Measurements from ENCODE around the gene KRT36. TPM values are rescaled to one million over a fixed set of nuclear protein-coding genes. Genes with fewer than 3 reads are reported as not detected.

KRT36 gene
- polyA plus RNA-seq, 1 donor (not counting 4 experiments of a cell fraction or from before 2014, with no cell fraction given), result not detected

DNA sequence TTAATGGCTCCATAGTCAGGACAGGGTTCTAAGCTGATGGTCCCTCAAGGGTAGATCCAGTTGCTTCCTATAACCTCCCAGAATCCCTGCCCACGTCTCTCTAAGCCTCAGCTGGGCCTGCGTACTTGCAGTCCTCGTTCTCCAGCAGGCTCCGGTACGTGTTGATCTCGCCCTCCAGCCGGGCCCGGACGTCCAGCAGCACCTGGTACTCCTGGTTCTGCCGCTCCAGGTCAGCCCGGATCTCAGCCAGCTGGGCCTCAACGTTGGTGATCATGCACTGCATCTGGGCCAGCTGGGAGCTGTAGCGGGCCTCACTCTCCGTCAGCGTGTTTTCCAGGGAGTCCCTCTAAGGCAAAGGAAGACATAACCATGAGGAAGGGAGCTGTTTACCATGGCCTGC is 27.0 kb downstream of the KRT36 start:
- peaks cover 16% of the 10 kb centered on the region for H3K4me1 ChIP-seq (ENCODE audit: control insufficient read depth, extremely low read depth, insufficient read depth, low read length)
- no peak overlapping the region for H3K27ac ChIP-seq (ENCODE audit: control insufficient read depth, insufficient read depth, low read length)
- no peak for DNase-seq (ENCODE audit: low read depth, low spot score)
- H3K4me3 ChIP-seq (ENCODE audit: control insufficient read depth in 2 of 3, extremely low read depth in 1 of 3, insufficient read depth in 2 of 3, low read depth in 1 of 3, low read length in 3 of 3), result no peak overlapping the region
- FAIRE-seq, result no peak
- no peaks in the 10 kb centered on the region for H3K9me1 ChIP-seq (ENCODE audit: control insufficient read depth, extremely low read depth, insufficient read depth, low read length)
- no peak for TF ChIP-seq EZH2 (IDR thresholded peaks at IDR 0.05; ENCODE audit: low read length)
- TF ChIP-seq, protein P1, sequence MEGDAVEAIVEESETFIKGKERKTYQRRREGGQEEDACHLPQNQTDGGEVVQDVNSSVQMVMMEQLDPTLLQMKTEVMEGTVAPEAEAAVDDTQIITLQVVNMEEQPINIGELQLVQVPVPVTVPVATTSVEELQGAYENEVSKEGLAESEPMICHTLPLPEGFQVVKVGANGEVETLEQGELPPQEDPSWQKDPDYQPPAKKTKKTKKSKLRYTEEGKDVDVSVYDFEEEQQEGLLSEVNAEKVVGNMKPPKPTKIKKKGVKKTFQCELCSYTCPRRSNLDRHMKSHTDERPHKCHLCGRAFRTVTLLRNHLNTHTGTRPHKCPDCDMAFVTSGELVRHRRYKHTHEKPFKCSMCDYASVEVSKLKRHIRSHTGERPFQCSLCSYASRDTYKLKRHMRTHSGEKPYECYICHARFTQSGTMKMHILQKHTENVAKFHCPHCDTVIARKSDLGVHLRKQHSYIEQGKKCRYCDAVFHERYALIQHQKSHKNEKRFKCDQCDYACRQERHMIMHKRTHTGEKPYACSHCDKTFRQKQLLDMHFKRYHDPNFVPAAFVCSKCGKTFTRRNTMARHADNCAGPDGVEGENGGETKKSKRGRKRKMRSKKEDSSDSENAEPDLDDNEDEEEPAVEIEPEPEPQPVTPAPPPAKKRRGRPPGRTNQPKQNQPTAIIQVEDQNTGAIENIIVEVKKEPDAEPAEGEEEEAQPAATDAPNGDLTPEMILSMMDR (optimal IDR thresholded peaks at IDR 0.05 in 1 of 3, IDR thresholded peaks at IDR 0.05 in 1 of 3, conservative IDR thresholded peaks at IDR 0.05 in 1 of 3; ENCODE audit: extremely low read depth in 1 of 3, insufficient read depth in 2 of 3, low read length in 3 of 3), result no peak
- H3K9ac ChIP-seq (ENCODE audit: control insufficient read depth, extremely low read depth, insufficient read depth, low read length), result no peak overlapping the region
- no peaks in the 10 kb centered on the region for H4K20me1 ChIP-seq (ENCODE audit: control insufficient read depth, extremely low read depth, insufficient read depth, low read length)
- no peak overlapping the region for H3K4me2 ChIP-seq (ENCODE audit: control insufficient read depth, extremely low read depth, insufficient read depth, low read depth, low read length)
- no peaks in the 10 kb centered on the region for H3K9me3 ChIP-seq (ENCODE audit: control insufficient read depth, low read depth, low read length)
- H3K79me2 ChIP-seq (ENCODE audit: control insufficient read depth, insufficient read depth, low read length), result no peaks in the 10 kb centered on the region
- no peak overlapping the region for H2AFZ ChIP-seq (ENCODE audit: control insufficient read depth, low read length)
- dilution Hi-C loops (cut with MboI; ENCODE audit: extremely low pct_ligation_motif_present, low sequenced_read_pairs), result no loop called here
- H3K27me3 ChIP-seq (ENCODE audit: control insufficient read depth, extremely low read depth, insufficient read depth, low read length), result no peaks in the 10 kb centered on the region
- no peaks in the 10 kb centered on the region for H3K36me3 ChIP-seq (ENCODE audit: control insufficient read depth in 2 of 2, extremely low read depth in 1 of 2, insufficient read depth in 2 of 2, low read length in 2 of 2)

DNA sequence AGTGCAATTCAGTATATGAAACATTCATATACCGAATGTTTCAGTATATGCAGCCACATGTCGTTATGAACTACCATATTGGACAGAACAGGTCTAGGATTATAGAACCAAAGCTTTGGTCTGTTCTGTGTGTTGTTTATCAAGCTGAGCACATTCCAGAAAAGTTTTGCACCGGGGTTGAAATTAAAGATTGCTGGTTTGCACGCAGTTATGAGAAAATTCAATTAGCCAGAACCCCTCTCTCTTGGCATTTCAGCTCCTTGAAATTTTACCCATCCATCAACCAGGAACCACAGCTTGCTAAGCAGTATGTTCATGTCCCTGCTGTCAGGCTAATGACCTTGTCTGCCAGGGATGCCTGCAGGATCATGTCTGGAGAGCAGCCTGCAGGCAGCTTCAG is 32.0 kb downstream of the KRT36 start:
- Histone ChIP-seq H3K79me2 (ENCODE audit: control insufficient read depth, insufficient read depth, low read length) (no peaks in the 10 kb centered on the region), H3K36me3 (ENCODE audit: control insufficient read depth in 2 of 2, extremely low read depth in 1 of 2, insufficient read depth in 2 of 2, low read length in 2 of 2) (no peaks in the 10 kb centered on the region), H3K27me3 (ENCODE audit: control insufficient read depth, extremely low read depth, insufficient read depth, low read length) (no peaks in the 10 kb centered on the region), H3K27ac (ENCODE audit: control insufficient read depth, insufficient read depth, low read length) (no peak overlapping the region), H3K4me1 (ENCODE audit: control insufficient read depth, extremely low read depth, insufficient read depth, low read length) (peaks cover 3% of the 10 kb centered on the region), H3K4me2 (ENCODE audit: control insufficient read depth, extremely low read depth, insufficient read depth, low read depth, low read length) (no peak overlapping the region), H3K9me1 (ENCODE audit: control insufficient read depth, extremely low read depth, insufficient read depth, low read length) (no peaks in the 10 kb centered on the region), H4K20me1 (ENCODE audit: control insufficient read depth, extremely low read depth, insufficient read depth, low read length) (no peaks in the 10 kb centered on the region), H3K4me3 (ENCODE audit: control insufficient read depth in 2 of 3, extremely low read depth in 1 of 3, insufficient read depth in 2 of 3, low read depth in 1 of 3, low read length in 3 of 3) (no peak overlapping the region), H2AFZ (ENCODE audit: control insufficient read depth, low read length) (no peak overlapping the region), H3K9me3 (ENCODE audit: control insufficient read depth, low read depth, low read length) (no peaks in the 10 kb centered on the region), H3K9ac (ENCODE audit: control insufficient read depth, extremely low read depth, insufficient read depth, low read length) (no peak overlapping the region)
- FAIRE-seq (peak; percentile 5), DNase-seq (ENCODE audit: low read depth, low spot score) (no peak)
- TF ChIP-seq EZH2 (IDR thresholded peaks at IDR 0.05; ENCODE audit: low read length), result no peak
- TF ChIP-seq, protein P1 (optimal IDR thresholded peaks at IDR 0.05 in 1 of 3, IDR thresholded peaks at IDR 0.05 in 1 of 3, conservative IDR thresholded peaks at IDR 0.05 in 1 of 3; ENCODE audit: extremely low read depth in 1 of 3, insufficient read depth in 2 of 3, low read length in 3 of 3), result no peak
- dilution Hi-C loops (cut with MboI; ENCODE audit: extremely low pct_ligation_motif_present, low sequenced_read_pairs), result no loop called here
